ENCODE measurements around the gene BIRC2. TPM values are rescaled to one million over a fixed set of nuclear protein-coding genes. Genes with fewer than 3 reads are reported as not detected.

Gene BIRC2
- total RNA-seq, 2 donors from 2014 or later = 41.4 to 47.0 TPM

DNA sequence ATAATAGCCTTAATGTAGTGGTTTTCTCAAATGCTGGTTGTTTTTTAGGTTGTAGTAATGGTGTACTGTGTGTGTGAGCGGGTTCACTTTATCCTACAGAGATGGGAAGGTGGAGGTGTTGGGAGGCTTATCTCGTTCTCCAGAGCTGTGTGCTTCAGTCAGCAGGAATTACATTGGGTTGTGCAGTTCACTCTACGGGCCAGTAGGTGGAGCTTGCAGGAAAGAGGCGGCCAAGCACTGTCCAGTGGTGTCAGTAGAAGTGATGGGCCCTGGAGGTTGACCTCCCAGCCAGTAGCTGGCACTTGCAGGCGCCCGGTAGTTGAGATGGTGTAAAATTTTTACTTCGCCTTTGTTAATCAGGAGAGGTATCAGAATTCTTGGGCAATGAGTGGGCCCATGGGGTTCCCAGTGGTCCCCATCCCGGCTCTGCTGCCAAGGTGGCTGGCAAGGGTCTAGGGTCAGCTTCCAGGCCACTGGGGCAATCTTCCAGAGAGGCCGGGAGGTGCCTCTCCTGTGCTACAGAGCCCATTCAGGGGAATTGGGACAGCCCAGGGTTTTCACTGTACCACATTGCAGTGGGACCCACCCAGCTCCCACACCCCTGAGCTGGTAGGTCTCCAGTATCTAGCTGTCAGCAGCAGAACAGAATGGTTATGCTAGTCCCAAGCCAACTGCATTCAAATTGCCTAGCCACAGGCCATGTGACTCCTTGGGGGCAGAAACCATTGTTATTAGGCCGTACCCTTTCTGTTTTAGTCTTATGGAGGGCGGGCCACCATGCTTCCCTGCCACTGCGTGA is 43.9 kb downstream of the BIRC2 start:
- Mint-ChIP-seq H3K27me3 (no peaks in the 10 kb centered on the region), H3K9me3 (no peaks in the 10 kb centered on the region), H3K36me3 (peaks cover 6% of the 10 kb centered on the region), H3K4me1 (ENCODE audit: low read depth in 2 of 2) (peaks cover 0 to 20% of the 10 kb centered on the region in 2 donors), H3K27ac (peak overlapping the region in 1 of 2 donors; percentile 24), H3K4me3 (no peak overlapping the region)
- peak; percentile 75 for DNase-seq (ENCODE audit: low spot score)
- ATAC-seq = peak; percentile 82 to 88

DNA sequence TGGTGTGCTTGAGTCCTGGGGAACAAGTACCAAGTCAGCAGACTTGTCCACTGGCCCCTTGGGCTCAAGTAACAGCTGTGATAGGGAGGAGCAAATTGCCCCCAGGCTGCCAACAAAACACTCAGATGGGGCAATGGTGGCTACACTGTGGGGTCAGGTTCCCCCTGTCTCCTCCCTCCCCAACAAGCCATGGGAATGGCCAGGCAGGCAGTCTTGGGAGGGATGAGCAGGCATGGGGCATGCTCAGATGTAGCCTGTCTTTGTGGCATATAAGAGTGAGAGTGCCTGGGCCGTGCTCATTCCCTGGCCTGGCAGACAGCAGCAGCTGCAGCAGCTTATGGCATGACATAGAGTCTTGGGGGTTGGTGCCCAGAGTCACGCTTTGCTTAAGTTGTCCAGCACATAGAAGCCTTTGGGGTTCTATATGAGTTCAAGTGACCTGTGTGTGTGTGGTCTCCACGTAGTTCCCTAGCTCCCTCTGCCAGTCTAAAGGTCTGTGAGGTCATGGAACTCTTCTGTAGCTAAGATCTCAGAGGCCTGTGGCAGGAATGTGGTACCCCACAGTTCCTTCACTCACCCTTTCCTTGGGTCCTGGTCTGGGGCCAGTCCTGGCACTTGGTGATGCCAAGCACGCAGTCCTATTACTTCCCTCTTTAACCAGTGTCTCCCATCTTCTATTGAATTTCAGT is 44.7 kb downstream of the BIRC2 start:
- Mint-ChIP-seq H3K27me3 (no peaks in the 10 kb centered on the region), H3K36me3 (peaks cover 6% of the 10 kb centered on the region), H3K27ac (no peak overlapping the region), H3K9me3 (no peaks in the 10 kb centered on the region), H3K4me3 (no peak overlapping the region), H3K4me1 (ENCODE audit: low read depth in 2 of 2) (peaks cover 3 to 22% of the 10 kb centered on the region in 2 donors)
- DNase-seq (ENCODE audit: low spot score) = no peak
- ATAC-seq = no peak

DNA sequence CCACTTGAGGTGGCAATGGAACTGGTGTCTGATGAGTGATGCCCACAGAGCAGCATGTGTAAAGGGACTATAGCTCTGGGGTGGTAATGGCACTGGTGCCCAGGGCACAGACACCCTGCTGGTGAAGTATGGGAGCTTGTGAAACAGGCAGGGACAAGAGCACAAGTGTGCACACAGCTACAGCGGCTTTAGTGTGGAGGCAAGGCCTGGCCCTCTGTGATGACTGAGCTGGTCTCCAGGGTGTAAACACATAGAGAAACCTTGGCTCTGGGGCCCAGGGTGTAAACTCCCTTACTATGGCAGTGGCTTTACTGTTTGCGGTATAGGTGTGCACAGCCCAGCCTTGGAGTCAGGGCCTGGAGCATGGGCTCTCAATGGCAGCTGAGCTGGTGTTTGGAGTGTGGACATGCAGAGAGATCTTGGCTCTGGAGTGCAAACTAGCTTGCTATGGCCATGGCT is 46.3 kb downstream of the BIRC2 start:
- peak in 1 of 2 donors; percentile 18 for ATAC-seq
- no peaks in the 10 kb centered on the region for H3K9me3 Mint-ChIP-seq
- H3K36me3 Mint-ChIP-seq = peaks cover 3% of the 10 kb centered on the region

GRCh38 chr11:102395720-102396393 is 48.8 kb downstream of the BIRC2 start:
- Mint-ChIP-seq H3K36me3 (no peaks in the 10 kb centered on the region), H3K4me1 (ENCODE audit: low read depth in 2 of 2) (peaks cover 10 to 17% of the 10 kb centered on the region in 2 donors), H3K27me3 (no peaks in the 10 kb centered on the region), H3K27ac (peak overlapping the region; percentile 65 to 71), H3K4me3 (no peak overlapping the region), H3K9me3 (no peaks in the 10 kb centered on the region)
- no peak for ATAC-seq
- no peak for DNase-seq (ENCODE audit: low spot score)

More for the DNA sequence above, 46.3 kb downstream of the BIRC2 start:
- Mint-ChIP-seq H3K27ac (peak overlapping the region in 1 of 2 donors; percentile 26), H3K4me3 (no peak overlapping the region), H3K27me3 (no peaks in the 10 kb centered on the region), H3K4me1 (ENCODE audit: low read depth in 2 of 2) (peaks cover 10 to 20% of the 10 kb centered on the region in 2 donors)
- no peak for DNase-seq (ENCODE audit: low spot score)

- no peaks in the 10 kb centered on the region for H3K27me3 Mint-ChIP-seq
- H3K4me3 Mint-ChIP-seq = peak overlapping the region; percentile 39
- peak; percentile 52 to 86 for ATAC-seq
- H3K4me1 Mint-ChIP-seq (ENCODE audit: low read depth in 2 of 2) = peaks cover 15 to 20% of the 10 kb centered on the region in 2 donors
- peak overlapping the region; percentile 65 to 71 for H3K27ac Mint-ChIP-seq
- no peaks in the 10 kb centered on the region for H3K9me3 Mint-ChIP-seq
- H3K36me3 Mint-ChIP-seq = no peaks in the 10 kb centered on the region
- DNase-seq (ENCODE audit: low spot score) = no peak
Observed at GRCh38 chr11:102396708-102397563, 49.9 kb downstream of the BIRC2 start.

DNA sequence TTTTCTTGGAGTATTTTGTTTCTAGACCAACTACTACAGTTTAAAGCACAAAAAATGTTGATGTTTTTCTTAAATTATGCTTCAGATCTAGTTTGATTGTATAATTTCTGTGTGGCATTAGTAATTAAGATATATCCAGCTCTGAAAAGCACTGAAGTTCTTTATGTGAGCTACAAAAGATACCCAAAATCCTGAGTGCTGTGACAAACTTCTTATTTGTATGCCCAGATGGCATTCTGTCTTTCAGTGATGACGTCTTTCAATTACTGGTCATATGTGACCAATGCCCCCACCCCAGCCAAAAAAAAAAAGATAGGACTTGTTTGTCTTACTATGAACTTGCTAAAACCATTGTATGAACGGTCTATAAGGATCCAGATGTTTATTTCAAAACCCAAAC is 51.3 kb downstream of the BIRC2 start:
- Mint-ChIP-seq H3K4me1 (ENCODE audit: low read depth in 2 of 2) (peaks cover 15 to 26% of the 10 kb centered on the region in 2 donors), H3K36me3 (no peaks in the 10 kb centered on the region), H3K27ac (no peak overlapping the region), H3K4me3 (no peak overlapping the region), H3K9me3 (no peaks in the 10 kb centered on the region), H3K27me3 (no peaks in the 10 kb centered on the region)
- DNase-seq (ENCODE audit: low spot score) (no peak), ATAC-seq (no peak)

- no peaks in the 10 kb centered on the region for H3K36me3 Mint-ChIP-seq
Observed at GRCh38 chr11:102399189-102399588, 52.2 kb downstream of the BIRC2 start.

GRCh38 chr11:102400603-102401002 is 53.6 kb downstream of the BIRC2 start:
- peaks cover 22 to 34% of the 10 kb centered on the region in 2 donors for H3K4me1 Mint-ChIP-seq (ENCODE audit: low read depth in 2 of 2)
- ATAC-seq (no peak), DNase-seq (ENCODE audit: low spot score) (no peak)
- no peak overlapping the region for H3K4me3 Mint-ChIP-seq
- H3K27me3 Mint-ChIP-seq = no peaks in the 10 kb centered on the region
- no peaks in the 10 kb centered on the region for H3K36me3 Mint-ChIP-seq
- H3K27ac Mint-ChIP-seq = peak overlapping the region in 1 of 2 donors; percentile 19
- no peaks in the 10 kb centered on the region for H3K9me3 Mint-ChIP-seq

More at GRCh38 chr11:102399189-102399588, 52.2 kb downstream of the BIRC2 start:
- no peak overlapping the region for H3K4me3 Mint-ChIP-seq
- ATAC-seq (no peak), DNase-seq (ENCODE audit: low spot score) (no peak)
- H3K27me3 Mint-ChIP-seq = no peaks in the 10 kb centered on the region
- H3K4me1 Mint-ChIP-seq (ENCODE audit: low read depth in 2 of 2) = peaks cover 22 to 34% of the 10 kb centered on the region in 2 donors
- H3K9me3 Mint-ChIP-seq = no peaks in the 10 kb centered on the region
- H3K27ac Mint-ChIP-seq = no peak overlapping the region

- H3K4me1 Mint-ChIP-seq (ENCODE audit: low read depth in 2 of 2) = peaks cover 23 to 28% of the 10 kb centered on the region in 2 donors
- ATAC-seq = peak in 1 of 2 donors; percentile 61
Observed at GRCh38 chr11:102401905-102402304, 54.9 kb downstream of the BIRC2 start.

GRCh38 chr11:102402548-102402947 is 55.5 kb downstream of the BIRC2 start:
- H3K36me3 Mint-ChIP-seq = no peaks in the 10 kb centered on the region

More at GRCh38 chr11:102401905-102402304, 54.9 kb downstream of the BIRC2 start:
- no peaks in the 10 kb centered on the region for H3K9me3 Mint-ChIP-seq
- no peak overlapping the region for H3K27ac Mint-ChIP-seq
- no peaks in the 10 kb centered on the region for H3K36me3 Mint-ChIP-seq
- no peaks in the 10 kb centered on the region for H3K27me3 Mint-ChIP-seq
- DNase-seq (ENCODE audit: low spot score) = no peak
- H3K4me3 Mint-ChIP-seq = no peak overlapping the region

DNA sequence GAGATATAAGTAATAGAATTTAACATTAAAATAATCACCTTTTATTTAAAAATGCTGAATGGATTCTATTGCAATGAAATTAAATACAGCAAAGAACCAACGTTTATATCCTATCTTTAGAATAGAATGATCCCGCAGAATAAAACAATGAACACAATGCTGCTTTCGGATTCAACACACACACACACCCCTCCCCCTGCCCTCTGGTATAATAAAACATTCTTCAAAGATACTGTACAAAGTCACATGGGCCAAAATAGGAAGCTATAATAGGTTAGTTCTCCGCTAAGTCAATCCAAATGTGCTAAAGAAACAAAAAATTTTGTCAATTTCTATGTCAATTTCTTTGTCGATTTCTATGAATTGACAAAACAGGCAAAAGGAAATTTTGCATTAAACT is 58.5 kb downstream of the BIRC2 start:
- Mint-ChIP-seq H3K27me3 (no peaks in the 10 kb centered on the region), H3K4me3 (no peak overlapping the region), H3K9me3 (no peaks in the 10 kb centered on the region), H3K4me1 (ENCODE audit: low read depth in 2 of 2) (peaks cover 22 to 36% of the 10 kb centered on the region in 2 donors), H3K36me3 (no peaks in the 10 kb centered on the region), H3K27ac (no peak overlapping the region)
- no peak for DNase-seq (ENCODE audit: low spot score)
- no peak for ATAC-seq

More at GRCh38 chr11:102402548-102402947, 55.5 kb downstream of the BIRC2 start:
- no peak for ATAC-seq
- H3K4me1 Mint-ChIP-seq (ENCODE audit: low read depth in 2 of 2) = peaks cover 23% of the 10 kb centered on the region in 2 donors
- H3K9me3 Mint-ChIP-seq = no peaks in the 10 kb centered on the region
- no peaks in the 10 kb centered on the region for H3K27me3 Mint-ChIP-seq
- H3K4me3 Mint-ChIP-seq = no peak overlapping the region
- no peak for DNase-seq (ENCODE audit: low spot score)
- H3K27ac Mint-ChIP-seq = peak overlapping the region; percentile 28 to 65

DNA sequence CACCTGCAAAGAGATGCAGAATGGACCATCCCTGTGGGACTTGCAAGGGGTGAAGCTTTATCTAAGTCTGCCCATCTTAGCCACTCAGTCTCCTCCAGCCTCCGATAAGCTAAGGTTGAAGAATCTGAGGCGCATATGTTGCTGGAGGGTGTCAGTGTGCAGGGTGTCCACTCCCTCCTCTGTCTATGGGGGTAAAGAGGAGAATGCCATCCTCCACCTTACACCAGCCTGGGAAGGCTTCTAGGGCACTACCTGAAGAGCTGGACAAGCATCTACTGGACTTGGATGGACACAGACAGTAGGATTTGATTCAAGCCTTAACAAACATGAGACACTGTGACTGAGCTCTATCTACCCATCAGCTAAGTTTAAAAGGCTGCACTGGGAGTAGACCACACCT is 59.1 kb downstream of the BIRC2 start:
- H3K27me3 Mint-ChIP-seq = no peaks in the 10 kb centered on the region
- no peaks in the 10 kb centered on the region for H3K36me3 Mint-ChIP-seq
- peak overlapping the region in 1 of 2 donors; percentile 81 for H3K27ac Mint-ChIP-seq
- ATAC-seq = no peak
- H3K4me1 Mint-ChIP-seq (ENCODE audit: low read depth in 2 of 2) = peaks cover 19 to 38% of the 10 kb centered on the region in 2 donors
- H3K9me3 Mint-ChIP-seq = no peaks in the 10 kb centered on the region
- H3K4me3 Mint-ChIP-seq = no peak overlapping the region
- DNase-seq (ENCODE audit: low spot score) = no peak

DNA sequence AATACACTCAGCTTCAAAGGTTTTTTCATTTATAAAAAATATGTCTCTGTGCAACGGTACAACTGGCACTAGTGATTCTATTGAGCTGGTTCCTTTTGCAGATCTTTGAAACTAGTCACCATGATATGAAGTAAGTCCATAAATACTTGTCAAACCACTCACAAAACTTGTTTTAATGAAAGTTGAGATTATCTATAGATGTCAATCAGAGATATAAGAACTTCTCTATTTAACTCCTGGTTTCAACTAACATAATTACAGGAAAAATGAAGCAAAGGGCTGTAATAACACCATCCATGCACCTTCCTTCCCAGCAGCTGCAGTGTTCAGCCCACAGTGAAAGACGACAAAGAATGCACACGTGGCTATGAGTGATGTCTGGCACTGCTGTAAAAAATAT is 60.9 kb downstream of the BIRC2 start:
- Mint-ChIP-seq H3K4me1 (ENCODE audit: low read depth in 2 of 2) (peaks cover 17 to 26% of the 10 kb centered on the region in 2 donors), H3K27ac (peak overlapping the region in 1 of 2 donors; percentile 81), H3K4me3 (no peak overlapping the region), H3K36me3 (no peaks in the 10 kb centered on the region), H3K27me3 (no peaks in the 10 kb centered on the region), H3K9me3 (no peaks in the 10 kb centered on the region)
- ATAC-seq = no peak
- no peak for DNase-seq (ENCODE audit: low spot score)

Measured in natural killer cell treated with Interleukin-12 subunit alpha and Interleukin-12 subunit beta and Interleukin-15 and Interleukin-18, amount 100 ng/mL, for 72 hours (primary cell).